ENCODE measurements around the gene ELMO1.

GRCh38 chr7:36956814-36957213 is 491.9 kb downstream of the ELMO1 start:
- TF ChIP-seq CTCF (conservative IDR thresholded peaks at IDR 0.05; ENCODE audit: low read depth, low read length): no peak
- no peak for TF ChIP-seq EZH2 (IDR thresholded peaks at IDR 0.05; ENCODE audit: low read length, unreplicated experiment)
- no peak for TF ChIP-seq EZH2phosphoT487 (IDR thresholded peaks at IDR 0.05; ENCODE audit: borderline replicate concordance, low read length)
